AG04450 (cell line): ENCODE data around the gene IL37. TPM values are rescaled to one million over a fixed set of nuclear protein-coding genes. Genes with fewer than 3 reads are reported as not detected.

Experiments used
- CTCF ChIA-PET: fragments of 300-600, 350-600 bp; formaldehyde crosslinking; extraction: SDS; loops from one replicate; lab custom pipeline; 2022; ENCODE audit warnings: antibody characterized with exemption, inconsistent platforms; lab: Charles Lee
- POLR2A ChIA-PET: fragments of 350-600 bp; formaldehyde crosslinking; extraction: SDS; loops from one replicate; lab custom pipeline; 2021; ENCODE audit warnings: antibody characterized with exemption, inconsistent platforms; lab: Yijun Ruan, JAX
- DNase-seq: peaks from one replicate; pipeline ENCODE4 v3.0.0-alpha.2; 2011; ENCODE audit warnings: low read depth, low spot score
- H3K27ac ChIP-seq: one replicate; pipeline ENCODE4 v1.5.1; 2012; ENCODE audit warnings: low read depth, low read length, control low read depth
- H3K27me3 ChIP-seq: one replicate; pipeline ENCODE4 v1.6.0; 2012; ENCODE audit warnings: low read length; ENCODE audit not compliant: control insufficient read depth, insufficient read depth
- H3K4me3 ChIP-seq: 2 replicates; pipeline ENCODE4 v1.5.1; 2011; ENCODE audit warnings: mild to moderate bottlenecking, low read depth, low read length, control low read depth
- H3K9me3 ChIP-seq: 2 replicates; pipeline ENCODE4 v1.5.1; 2012; ENCODE audit warnings: low read length; ENCODE audit not compliant: control insufficient read depth, insufficient read depth
- polyA plus RNA-seq: library from polyadenylated mRNA; depleted of rRNA; stranded (reverse); fragments of >200 nt; gene quantifications from 2 replicates; pipeline ENCODE4 v1.2.3, GENCODE V29; 2011
- TF ChIP-seq, protein P1 (sequence below): IDR thresholded peaks from 2 replicates; pipeline ENCODE4 v1.5.1; 2011; ENCODE audit warnings: low read depth, low read length, control low read depth, inconsistent platforms

Gene IL37
- polyA plus RNA-seq, 1 experiment = not detected

DNA sequence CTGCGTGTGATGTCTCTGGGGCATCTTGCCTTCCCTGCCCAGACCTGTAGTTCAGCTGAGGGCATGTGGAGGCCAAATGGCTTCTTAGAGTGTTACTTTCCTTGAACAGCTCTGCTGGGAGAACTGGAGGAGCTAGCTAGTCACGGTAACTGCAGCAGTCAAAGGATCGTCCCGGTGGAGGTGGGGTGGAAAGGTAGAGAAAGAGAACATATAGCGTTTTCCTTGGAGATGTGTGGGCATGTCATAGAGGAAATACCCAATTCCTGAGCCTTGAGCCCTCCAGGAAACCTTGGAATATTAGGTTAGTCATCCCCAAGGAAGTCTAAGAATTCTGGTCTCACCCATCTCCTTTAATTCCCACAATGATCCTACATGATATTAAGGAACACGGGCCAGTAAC lies 33.5 kb upstream of the IL37 start:
- Histone ChIP-seq H3K9me3 (peaks cover 3% of the 10 kb centered on the region; the same call in 1 of the 2 replicates), H3K27ac (no peak overlapping the region), H3K27me3 (no peaks in the 10 kb centered on the region), H3K4me3 (no peak overlapping the region)
- DNase-seq = no peak
- POLR2A ChIA-PET = no interaction called here
- CTCF ChIA-PET = no interaction called here
- TF ChIP-seq, protein P1, sequence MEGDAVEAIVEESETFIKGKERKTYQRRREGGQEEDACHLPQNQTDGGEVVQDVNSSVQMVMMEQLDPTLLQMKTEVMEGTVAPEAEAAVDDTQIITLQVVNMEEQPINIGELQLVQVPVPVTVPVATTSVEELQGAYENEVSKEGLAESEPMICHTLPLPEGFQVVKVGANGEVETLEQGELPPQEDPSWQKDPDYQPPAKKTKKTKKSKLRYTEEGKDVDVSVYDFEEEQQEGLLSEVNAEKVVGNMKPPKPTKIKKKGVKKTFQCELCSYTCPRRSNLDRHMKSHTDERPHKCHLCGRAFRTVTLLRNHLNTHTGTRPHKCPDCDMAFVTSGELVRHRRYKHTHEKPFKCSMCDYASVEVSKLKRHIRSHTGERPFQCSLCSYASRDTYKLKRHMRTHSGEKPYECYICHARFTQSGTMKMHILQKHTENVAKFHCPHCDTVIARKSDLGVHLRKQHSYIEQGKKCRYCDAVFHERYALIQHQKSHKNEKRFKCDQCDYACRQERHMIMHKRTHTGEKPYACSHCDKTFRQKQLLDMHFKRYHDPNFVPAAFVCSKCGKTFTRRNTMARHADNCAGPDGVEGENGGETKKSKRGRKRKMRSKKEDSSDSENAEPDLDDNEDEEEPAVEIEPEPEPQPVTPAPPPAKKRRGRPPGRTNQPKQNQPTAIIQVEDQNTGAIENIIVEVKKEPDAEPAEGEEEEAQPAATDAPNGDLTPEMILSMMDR = no peak

DNA sequence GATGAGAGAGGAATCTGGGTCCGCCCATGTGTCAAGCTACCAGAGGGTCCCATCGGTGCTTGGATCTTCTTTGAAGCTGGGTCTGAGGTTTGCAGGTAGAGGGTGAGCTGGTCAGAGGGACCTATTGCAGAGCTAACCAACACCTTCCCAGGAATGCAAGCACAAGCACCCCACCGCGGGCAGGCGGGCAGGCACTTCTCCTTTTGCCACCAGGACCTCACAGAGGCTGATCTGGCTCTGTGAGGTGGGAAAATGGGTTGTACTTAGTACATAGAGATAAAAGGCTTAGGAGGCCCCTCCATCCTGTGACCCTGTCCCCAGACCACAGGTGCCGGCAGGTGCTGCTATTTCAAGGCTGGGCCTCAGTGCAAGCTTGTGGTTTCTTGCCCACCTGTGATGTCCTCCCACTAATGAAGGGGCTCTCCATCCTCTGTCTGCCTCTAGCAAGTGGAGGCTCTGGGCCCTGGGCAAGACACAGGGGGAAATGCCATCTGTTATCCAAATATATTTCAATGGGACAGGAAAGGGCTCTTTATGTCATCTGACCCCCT lies 31.4 kb upstream of the IL37 start:
- ChIA-PET POLR2A (interaction anchor here (1.0 kb wide), 1 partner anchor 9 kb away, joined by 3 read pairs; no protein-coding TSS in a partner anchor), CTCF (interaction anchor here (1.3 kb wide), 1 partner anchor 62 kb away, joined by 8 read pairs; no protein-coding TSS in a partner anchor)
- Histone ChIP-seq H3K9me3 (peaks cover 3% of the 10 kb centered on the region; the same call in 1 of the 2 replicates), H3K4me3 (no peak overlapping the region), H3K27ac (peak overlapping the region; percentile 57), H3K27me3 (no peaks in the 10 kb centered on the region)
- DNase-seq = no peak
- TF ChIP-seq, protein P1 = no peak

DNA sequence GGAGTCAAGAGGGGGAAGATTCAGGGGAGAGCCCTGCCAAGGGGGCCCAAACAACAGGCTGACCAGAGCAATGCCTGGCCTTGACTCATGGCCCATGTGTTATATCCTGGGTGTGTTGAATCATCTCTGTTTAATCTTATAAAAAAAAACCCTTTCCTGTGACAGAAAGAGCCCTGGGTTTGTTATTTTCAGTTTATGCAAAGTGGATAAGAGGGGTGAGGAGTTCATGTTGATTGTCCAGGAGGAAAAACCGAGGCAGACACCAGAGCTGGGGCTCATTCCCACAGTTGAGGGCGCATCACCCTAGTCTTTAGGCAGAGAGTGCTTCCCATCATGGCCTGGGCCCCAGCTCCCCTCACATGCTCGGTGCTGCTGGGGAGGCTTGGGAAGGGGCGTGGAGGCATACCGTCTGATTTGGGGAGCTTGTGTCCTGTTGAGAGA lies 30.9 kb upstream of the IL37 start:
- H3K27me3 ChIP-seq = no peaks in the 10 kb centered on the region
- POLR2A ChIA-PET = interaction anchor here (1.0 kb wide), 1 partner anchor 9 kb away, joined by 3 read pairs; no protein-coding TSS in a partner anchor

DNA sequence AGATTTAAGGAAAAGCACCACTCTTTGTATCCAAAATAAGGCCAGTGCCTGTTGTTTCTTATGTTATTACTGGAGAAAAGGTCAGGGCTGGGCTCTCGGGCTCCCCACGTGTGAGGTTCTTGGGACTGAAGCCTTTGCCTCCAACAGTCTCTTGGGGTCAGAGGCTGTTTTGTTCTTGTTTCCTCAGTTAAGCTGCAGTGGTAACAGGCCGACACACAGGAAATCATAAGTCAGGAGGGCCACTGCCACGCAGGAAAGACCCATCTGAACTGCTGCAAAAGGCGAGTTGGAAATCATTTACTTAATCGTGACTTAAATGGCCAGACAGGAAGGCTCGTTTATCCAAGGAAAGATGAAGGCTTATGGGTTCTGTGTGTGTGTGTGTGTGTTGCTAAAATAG lies 30.3 kb upstream of the IL37 start:
- DNase-seq = no peak
- H3K4me3 ChIP-seq = no peak overlapping the region
- peak overlapping the region; percentile 61 for H3K27ac ChIP-seq
- CTCF ChIA-PET = no interaction called here
- peaks cover 3% of the 10 kb centered on the region; the same call in 1 of the 2 replicates for H3K9me3 ChIP-seq
- TF ChIP-seq, protein P1 = no peak
- no peaks in the 10 kb centered on the region for H3K27me3 ChIP-seq
- POLR2A ChIA-PET = interaction anchor here (1.0 kb wide), 1 partner anchor 10 kb away, joined by 3 read pairs; no protein-coding TSS in a partner anchor

More for the DNA sequence above, 30.9 kb upstream of the IL37 start:
- H3K4me3 ChIP-seq = no peak overlapping the region
- peaks cover 3% of the 10 kb centered on the region; the same call in 1 of the 2 replicates for H3K9me3 ChIP-seq
- DNase-seq = peak; percentile 23
- TF ChIP-seq, protein P1 = no peak
- H3K27ac ChIP-seq = peak overlapping the region; percentile 57
- CTCF ChIA-PET = interaction anchor here (1.3 kb wide), 1 partner anchor 61 kb away, joined by 8 read pairs; no protein-coding TSS in a partner anchor
